NCI-H1436 treated with DMSO at 0.1 percent for 48 hours (cell line): Measurements from ENCODE around the gene HIP1R.

Experiments
- DNase-seq: peaks from one replicate; lab custom pipeline; 2025; lab: John Stamatoyannopoulos, UW

The HIP1R gene

DNA sequence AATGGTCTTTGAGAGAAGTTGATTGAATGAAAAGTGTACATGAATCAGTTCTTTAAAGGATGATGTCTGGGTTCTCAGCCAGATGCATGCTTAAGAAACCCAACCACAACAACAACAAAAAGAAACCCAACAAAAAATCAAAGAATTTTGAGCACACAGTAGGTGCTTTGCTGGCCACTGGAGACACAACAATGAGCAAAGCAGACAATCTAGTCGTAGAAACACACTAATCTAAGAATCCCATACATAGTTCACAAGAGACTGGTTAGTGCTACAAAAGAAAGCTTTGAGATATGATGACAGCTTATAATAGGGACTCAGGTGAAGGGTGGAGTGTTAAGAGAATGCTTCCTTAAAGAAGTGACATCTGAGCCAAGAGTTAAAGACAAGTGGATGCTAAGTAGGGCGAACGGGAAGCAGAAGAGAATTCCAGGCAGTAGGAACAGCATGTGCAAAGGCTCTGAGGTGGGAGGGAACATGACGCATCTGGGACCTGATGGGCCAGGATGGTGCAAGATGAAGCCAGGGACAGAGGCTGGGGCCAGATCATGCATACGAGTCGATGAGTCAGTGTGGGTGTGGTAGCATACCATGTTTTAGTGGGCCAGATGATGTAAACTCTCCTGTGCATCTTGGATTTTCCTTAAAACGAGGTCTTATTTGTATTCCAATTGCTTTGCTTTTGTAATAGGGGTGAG, 4.6 kb upstream of the HIP1R start:
- DNase-seq = no peak

DNA sequence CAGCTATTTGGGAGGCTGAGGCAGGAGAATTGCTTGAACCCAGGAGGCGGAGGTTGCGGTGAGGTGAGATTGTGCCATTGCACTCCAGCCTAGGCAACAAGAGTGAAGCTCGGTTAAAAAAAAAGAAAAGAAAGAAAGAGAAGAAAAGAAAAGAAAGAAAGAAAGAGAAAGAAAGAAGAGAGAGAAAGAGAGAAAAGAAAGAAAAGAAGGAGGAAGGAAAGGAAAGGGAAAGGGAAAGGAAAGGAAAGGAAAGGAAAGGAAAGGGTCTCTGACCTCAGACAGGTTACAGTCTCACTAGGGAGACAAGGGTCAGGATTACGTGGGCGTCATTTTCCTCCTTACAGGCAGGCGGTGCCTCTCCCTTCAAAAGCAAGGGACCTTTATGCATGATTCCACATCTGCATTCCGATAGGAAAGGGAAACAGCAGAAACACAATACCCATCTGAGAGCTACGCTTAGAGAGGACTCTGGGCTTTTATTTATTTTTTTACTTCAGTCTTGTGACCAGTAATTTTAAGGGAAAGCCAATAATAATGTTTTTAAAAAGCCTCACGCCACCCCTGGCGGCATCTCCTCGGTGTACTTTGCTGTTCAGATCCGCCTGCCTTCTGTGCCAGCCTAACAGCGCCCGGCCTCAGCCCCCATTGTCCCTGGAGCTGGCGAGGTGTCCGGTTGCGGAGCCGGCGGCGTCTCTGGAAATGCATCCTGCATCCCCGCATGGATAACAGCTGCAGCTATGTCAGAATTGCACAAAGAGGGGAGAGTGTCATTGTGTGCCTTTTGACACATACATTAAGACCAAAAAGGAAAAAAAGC, 945 bp upstream of the HIP1R start:
- DNase-seq = no peak

DNA sequence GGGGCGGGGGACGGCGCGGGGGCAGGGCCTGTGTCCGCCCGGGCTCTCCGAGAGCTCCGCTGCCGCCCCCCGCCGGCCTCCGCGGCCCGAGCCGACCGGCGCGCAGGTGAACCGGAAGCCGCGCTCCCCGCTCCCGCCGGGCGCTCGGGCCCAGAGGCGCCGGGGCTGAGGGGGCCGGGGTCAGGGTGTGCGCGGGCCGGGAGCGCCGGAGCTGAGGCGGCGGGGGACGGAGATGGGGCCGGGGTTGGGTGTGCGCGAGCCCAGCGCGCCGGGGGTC, 431 bp downstream of the HIP1R start:
- DNase-seq = no peak

DNA sequence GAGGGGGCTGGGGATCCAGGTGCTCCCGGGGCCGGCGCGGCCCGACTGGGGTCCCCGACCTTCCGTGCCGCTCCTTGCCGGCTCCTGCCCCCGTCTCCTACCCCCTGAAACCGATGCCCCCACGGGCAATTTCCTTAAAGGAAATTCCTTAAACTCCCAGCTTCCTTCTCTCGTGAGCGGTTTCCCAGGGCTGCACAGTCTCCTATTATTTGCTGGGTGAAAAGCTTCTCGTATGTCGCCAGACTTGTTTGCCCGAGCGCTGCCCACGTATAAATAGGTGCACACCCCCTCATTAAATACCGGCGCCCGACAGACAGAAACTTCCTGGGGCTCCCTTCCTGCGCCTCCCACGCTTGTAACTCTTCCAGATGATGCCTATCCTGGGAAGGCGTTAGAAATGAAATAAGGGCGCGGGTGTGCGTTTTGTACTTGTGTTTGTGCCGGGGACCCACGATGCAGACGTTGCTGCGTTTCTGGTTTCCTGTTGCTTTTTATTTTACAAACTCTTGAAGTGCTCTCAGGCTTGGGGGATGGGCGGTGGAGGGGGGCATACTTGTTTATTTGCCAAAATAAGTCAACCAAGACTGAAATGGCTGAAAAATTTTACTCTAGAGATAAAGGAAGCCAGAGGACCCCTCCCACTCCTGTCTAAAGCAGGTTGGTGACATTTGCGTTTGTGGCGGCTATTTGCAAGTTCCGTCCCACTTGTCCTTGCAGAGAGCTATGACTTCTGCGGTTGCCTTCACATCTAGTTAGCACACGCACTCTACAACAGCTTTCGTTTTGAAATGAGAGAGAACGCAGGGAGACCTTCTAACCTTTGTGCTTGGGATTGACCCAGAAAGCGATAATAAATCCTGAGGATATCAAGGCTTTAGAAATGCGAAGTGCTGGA, 1.0 kb downstream of the HIP1R start:
- no peak for DNase-seq

DNA sequence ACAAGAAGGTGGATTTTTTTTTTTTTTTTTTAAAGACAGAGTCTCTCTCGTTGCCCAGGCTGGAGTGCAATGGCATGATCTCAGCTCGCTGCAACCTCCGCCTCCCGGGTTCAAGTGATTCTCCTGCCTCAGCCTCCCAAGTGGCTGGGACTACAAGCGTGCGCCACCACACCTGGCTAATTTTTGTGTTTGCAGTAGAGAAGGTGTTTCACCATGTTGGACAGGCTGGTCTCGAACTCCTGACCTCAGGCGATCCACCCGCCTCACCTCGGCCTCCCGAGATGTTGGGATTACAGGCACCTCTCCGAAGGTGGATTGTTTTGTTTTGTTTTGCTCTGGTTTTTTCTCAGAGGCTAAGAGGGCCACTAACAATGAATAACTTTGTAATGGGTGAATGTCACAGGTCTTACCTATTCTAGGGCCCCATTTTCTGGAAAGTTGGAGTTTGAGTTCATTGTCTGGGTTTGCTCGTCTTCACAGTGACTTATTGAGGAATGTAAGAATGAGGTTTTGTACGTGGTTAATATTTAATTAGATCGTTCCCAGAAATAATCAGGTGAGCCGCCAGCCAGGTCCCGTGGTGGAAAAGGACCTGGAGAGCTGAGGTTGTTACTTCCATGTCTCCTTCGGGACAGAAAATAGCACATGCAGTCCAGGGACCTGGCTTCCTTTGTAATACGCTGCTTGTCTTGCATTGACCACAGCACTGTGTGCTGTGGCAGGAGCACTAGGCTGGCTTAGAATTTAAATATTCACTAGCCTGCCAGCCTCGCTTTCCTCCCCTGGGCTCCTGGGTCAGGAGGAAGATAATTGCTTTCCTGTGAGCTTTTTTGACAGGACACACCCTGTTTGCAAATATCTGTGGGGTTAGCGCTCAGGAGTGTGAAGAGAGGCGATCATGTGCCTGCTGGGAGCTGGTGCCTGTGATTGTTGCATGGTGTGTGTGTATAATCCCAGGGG, 2.3 kb downstream of the HIP1R start:
- DNase-seq = no peak

DNA sequence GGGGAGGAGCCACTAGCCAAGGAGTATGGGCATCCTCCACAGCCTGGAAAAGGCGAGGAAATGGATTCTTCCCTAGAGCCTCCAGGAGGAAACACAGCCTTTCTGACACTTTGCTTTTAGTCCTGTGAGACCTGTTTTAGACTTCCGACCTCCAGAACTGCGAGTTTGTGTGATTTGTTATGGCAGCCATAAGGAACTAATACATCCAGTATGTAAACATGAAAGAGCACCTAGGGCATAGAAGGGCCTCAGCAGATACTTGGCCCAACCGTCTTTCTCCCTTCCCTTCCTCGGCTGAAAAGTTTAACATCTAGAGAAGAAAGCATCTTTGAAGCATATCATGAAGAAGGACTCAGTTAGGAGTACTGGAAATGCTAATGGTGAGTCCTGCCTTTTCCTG, 3.6 kb downstream of the HIP1R start:
- no peak for DNase-seq

DNA sequence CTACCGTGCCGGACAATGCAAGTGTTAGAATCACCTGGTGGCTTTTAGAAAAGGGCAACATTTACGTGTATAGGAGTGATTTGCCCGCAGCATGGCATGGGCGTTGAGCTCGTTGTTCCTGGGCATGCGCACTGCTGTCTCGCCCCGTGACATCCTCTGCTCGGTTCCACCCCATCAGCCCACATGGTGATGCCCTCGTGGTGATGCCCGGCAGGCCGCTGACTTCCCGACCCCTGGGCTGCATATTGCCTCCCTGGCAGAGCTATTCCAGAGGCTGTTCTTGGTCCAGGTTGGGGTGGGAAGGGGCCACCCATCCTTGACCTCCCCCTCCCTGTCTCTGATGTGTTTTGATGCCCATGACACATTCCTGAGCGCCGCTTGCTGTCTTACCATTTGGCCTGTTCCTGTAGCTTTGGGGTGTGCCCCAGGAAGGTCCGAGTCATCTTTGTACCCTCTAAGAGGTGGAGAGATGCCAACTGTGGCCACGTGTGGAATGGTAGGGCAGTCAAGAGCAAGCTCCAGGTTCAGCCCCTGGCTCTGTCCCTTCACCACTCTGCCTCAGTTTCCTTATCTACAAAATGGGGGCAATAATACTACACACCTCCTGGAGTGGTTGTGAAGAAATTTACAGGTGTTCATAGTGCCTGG, 4.8 kb downstream of the HIP1R start:
- DNase-seq = no peak

DNA sequence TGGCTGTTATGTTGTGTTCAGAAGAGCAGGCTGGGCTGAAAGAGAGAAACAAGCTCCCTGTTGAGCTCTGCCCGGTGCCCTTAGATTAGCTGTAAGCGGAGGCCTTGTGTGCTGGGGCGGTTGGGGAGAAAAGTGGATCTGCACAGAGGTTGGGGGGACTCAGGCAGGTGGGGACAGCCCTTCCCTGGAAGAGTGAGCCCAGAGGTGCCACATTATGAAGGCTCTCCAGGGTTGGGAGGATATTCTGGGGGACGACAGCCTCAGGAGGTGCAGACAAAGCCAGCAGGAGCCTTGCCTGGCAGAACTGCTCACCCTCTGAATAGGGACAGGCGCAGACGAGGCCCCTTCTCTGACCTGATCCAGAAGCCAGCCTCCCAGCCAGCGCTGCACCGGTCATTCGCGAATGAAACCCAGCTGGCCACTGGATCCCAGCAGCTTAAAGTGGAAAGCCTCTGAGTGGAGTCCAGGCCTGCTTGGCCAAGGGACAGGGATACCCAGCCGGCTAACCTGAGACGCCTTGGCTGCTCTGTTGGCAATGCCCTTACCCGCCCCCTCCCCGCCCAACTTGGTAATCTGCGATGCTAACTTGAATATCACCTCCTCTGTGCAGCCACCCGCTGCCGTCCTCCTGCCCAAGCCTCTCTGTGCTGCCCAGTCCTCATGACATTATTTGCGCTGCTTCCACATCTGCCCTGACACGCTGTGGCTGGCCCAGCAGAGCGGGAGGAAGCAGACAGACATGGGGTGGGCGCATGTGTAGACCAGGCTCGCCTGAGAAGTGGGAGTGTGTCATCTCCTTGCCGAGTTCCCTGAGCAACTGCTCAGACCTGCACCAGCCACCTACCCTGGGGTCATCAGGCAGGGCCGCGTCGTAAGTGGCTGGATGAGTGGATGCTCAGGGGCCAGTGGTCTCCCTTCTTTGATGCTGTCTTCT, 5.6 kb downstream of the HIP1R start:
- no peak for DNase-seq

DNA sequence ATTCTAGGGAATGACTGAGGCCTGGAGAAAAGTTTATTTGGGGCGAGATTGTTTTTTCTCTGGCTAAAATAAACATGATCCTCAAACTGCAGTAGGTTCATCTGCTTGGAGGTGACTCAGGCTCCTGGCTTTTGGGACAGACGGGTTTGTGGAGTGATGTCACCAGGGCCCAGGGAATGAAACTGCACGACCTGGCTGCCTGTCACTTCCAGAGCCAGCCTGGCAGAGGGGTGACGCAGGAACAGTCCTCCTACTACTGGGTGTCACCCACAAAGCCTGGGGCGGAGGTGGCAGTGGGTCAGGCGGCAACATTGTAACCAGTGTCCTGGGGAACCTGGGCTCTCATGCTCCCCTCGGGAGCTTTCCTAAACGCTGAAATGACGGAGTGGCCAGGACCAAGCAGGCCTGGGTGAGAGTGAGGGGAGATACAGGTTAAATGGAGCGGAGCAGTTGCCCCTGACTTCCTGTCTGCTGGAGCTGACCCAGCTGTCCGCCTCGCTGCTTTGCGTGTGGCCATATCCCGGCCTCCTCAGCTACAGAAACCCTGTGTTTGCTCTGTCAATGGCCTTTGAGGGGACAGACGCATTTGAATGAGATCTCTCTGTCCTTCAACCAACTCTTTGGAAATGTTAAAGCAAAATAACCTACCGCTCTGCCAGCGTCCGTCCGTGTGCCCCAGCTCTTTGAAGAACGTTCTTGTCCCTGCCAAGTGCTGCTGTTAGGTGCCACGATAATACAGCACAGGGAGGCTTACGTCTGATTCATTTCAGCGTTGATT, 6.5 kb downstream of the HIP1R start:
- no peak for DNase-seq

DNA sequence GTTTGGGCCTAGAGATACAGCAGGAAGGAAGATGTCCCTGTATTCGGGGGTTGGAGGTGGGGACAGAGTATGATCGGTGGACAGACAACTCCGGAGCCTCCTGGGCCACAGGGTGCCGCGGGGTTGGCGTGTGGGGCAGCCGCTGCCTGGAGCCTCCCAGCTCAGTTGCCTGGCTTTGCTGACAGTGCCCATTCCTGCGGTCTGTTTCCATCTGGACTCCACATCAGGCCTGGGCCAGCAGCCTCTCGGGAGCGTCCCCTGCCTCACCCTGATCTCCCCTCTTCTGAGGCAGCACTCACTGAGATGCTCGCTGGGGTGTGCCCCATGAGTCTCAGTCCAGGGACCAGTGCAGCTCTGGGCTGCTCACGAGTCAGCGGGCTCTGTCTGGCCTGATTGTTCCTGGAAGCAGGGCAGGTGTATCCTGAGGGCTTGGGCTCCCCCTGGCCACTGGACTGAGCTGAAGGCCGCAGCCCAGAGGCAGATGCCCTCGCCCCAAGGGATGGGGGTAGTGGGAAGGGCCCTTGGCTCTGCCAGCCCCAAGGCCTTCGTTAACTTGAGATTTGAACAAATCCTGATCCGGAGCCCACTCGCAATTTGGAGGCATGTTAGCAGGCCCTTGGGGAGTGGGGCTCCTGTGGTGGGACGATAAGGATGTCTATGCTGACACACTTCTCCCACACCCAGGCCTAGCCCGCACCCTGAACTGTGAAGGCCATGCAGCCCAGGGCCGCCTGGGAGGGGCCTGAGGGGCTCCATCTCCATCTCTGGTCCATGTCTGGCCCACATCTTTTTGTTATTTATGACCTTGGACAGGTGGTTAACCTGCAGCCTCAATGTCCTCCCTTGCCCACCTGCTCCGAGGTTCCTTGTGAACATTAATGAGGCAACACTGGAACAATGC, 7.5 kb downstream of the HIP1R start:
- DNase-seq = no peak

DNA sequence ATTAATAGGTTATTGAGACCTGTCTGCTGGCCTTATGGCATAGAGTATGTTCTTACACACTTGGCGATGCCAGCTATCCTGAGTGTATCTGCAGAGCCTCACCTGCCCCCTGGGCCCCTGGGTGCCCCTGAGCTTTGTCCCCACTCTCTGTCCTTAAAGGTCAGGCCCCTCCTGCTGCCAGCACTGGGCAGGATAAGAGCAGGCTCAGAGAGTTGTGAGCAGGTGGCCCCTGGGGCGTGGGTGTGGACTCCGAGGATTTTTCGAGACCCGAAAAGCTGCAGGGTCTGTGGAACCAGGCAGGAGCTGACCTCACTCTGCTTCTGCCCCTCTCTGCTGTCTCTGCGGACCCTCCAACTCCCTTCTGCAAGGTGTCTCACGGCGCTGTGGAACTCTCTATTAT, 8.2 kb downstream of the HIP1R start:
- DNase-seq = no peak

DNA sequence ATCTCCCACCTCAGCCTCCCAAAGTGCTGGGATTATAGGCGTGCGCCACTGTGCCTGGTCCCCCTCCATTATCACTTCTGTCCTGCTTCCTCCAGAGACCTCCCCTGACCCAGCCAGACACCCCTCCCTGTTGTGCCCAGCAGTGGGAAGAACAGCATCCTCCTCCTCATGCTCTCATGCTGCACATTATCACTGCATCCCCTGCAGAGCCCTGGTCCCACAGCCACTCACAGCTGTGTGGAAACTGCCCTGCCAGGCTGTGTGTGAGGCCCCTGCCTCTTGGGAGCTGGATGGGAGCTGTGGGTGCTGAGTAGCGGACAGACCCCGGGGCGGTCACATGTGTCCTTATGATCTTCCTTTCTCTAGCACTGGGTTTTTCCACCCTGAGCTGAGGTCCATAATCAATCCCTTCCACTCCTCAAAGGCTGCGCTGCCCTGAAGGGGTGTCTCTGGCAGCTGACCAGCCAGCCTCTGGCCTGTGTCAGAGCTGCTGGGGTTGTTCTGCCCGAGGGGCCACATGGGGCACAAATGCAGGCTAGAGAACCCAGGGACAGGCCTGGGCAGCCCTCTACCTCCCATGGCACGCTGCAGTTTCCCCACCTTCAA, 9.2 kb downstream of the HIP1R start:
- DNase-seq = no peak

DNA sequence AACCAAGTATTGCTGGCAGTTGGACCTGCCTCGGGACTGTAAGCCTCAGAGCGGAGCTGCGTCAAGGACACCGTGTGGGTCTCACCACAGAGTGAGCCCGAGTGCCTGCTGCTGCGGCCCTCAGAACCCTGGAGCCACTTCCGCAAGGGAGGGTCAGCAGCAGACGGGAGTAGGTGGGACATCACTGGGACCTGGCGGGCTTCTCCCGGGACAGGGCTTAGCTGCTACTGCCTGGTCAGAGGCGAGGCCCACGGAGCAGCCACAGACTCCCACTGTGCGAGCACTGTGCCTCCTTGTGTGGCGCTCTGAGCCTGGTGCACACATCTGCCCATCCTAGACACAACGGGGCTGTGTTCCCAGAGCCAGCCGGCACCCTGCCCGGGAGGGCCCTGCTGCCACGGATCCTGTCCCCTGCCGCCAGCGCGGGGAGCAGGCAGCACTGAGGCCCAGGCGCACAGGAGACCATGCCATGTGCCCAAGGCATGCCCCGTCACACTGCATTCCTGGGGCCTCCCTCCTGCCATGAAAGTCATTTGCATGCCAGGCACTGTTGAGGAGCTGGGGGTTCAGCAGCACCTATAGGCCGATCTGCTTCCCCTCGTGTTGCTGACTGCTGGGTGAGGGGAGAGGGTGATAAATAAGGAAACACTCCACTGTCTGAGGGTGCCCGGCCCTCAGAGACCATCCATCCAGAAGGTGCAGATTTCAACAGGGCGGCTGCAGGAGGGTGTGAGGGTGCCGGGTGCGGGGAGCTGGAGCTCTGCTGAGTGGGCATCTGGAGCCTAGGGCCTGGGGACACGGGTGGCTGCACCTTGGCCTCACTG, 10.0 kb downstream of the HIP1R start:
- DNase-seq = no peak

DNA sequence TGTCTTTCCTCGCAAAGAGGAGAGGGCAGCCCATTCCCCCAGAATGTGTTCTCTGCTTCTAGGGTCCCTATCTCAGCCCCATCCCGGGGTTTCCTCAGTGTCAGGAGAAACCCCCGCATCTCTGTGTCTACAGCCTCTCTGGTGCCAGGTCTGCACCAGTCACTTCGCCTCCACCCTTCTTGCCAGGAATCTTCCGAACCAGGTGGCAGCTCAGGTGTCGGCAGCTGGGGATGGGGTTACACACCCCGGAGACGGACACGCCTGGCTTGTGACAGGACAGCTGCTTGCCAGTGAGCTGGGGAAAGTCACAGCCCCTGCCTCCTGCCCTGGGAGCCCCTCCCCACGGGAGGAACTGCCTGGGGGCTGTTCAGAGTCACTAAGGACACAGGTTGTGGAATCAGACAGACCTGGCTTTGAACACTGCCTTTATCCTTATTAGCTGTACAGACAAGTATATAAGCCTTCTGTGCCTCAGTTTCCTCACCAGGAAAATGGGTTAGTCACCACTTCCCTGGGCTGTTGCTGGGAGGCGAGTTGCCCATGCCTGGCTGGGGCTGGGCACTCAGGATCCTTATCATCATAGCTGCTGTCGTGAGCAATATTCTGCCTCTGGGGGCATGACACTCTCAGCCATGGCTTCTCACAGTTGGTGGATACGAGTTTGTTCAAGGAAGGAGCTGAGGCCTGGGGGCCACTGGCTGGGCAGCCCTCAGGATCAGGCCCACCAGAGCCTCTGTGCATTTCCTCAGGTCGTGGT, 10.8 kb downstream of the HIP1R start:
- DNase-seq = no peak

DNA sequence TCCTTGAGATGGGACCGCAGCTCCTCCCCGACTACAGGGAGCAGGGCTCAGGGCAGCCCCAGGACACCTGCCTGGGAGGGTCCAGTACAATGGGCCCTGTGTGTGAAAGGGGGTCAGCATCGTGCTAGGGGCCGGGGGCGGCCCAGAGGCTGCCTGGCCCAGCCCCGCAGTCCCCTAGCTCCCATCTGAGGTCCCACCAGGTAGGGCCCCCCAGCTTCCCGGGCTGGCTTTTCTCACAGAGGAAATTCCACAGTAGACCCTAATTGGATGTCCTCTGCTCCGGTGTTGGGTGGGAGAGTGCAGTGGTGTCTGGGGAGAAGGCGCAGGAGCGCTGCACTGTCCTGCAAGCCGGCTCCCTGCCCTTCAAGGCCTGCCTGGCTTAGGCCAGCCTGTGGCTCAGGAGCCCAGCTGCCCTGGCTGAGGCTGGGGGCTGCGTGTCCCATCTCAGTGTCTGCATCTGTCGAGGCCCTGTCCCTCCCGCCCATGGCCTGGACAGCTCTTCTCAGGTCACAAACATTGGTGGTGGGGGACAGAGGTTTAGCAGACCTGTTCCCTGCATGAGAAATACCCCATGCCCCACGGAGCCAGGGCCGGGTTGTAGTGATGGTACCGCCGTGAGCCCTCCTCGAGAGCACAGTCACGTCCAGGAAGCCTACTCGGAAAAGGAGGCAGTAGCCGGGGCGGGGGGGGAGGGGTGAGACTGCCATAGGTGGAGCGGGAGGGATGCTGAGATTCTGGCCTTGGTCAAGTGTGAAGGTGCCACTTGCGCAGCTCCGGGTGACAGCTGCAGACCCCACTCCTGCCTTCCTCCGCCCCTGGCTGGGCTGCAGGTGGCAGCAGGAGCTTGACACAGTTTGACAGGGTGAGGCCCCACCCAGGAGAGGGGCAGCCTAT, 11.6 kb downstream of the HIP1R start:
- DNase-seq = no peak
